HUES6 (cell line): ENCODE data around the gene MAPK8IP3.
A peak's percentile ranks its signal among the peaks of the same experiment; 100 is the strongest.
"Not testable (repeated sequence)": the region's sequence is repeated elsewhere in the genome, so short reads cannot be mapped to it uniquely, and the experiment has no call there.

Source experiments
- H3K27ac ChIP-seq: 2 replicates; pipeline ENCODE4 v1.7.0; 2013; ENCODE audit warnings: low read depth, mild to moderate bottlenecking, low read length, inconsistent platforms
- H3K27me3 ChIP-seq: 2 replicates; pipeline ENCODE4 v1.6.1; 2013; ENCODE audit warnings: low read length; ENCODE audit not compliant: control insufficient read depth, insufficient read depth
- H3K36me3 ChIP-seq: 2 replicates; pipeline ENCODE4 v1.6.1; 2013; ENCODE audit warnings: low read length; ENCODE audit not compliant: control insufficient read depth, insufficient read depth
- H3K4me1 ChIP-seq: 2 replicates; pipeline ENCODE4 v1.6.1; 2013; ENCODE audit warnings: low read length; ENCODE audit not compliant: control insufficient read depth, insufficient read depth
- H3K4me3 ChIP-seq: 2 replicates; pipeline ENCODE4 v1.5.1; 2013; ENCODE audit warnings: low read depth, low read length
- H3K9ac ChIP-seq: one replicate; pipeline ENCODE4 v1.6.1; 2013; ENCODE audit warnings: mild to moderate bottlenecking, low read length
- H3K9me3 ChIP-seq: 2 replicates; pipeline ENCODE4 v1.6.1; 2013; ENCODE audit warnings: low read depth, low read length; ENCODE audit not compliant: control insufficient read depth, insufficient read depth

MAPK8IP3 gene

GRCh38 chr16:1701216-1701878, 4.6 kb upstream of the MAPK8IP3 start:
- Histone ChIP-seq H3K36me3 (peaks cover 63% of the 10 kb centered on the region), H3K27ac (no peak overlapping the region)

GRCh38 chr16:1705324-1705687, 689 bp upstream of the MAPK8IP3 start:
- H3K27me3 ChIP-seq, H3K9me3 ChIP-seq: not testable (repeated sequence)
- Histone ChIP-seq H3K4me1 (peaks cover 14% of the 10 kb centered on the region), H3K36me3 (peaks cover 24% of the 10 kb centered on the region), H3K4me3 (peak overlapping the region; percentile 100), H3K27ac (peak overlapping the region; percentile 89), H3K9ac (peak overlapping the region; percentile 99)

More at GRCh38 chr16:1701216-1701878, 4.6 kb upstream of the MAPK8IP3 start:
- no peaks in the 10 kb centered on the region for H3K4me1 ChIP-seq
- H3K9me3 ChIP-seq, result no peaks in the 10 kb centered on the region
- H3K4me3 ChIP-seq, result no peak overlapping the region
- H3K9ac ChIP-seq, result no peak overlapping the region
- H3K27me3 ChIP-seq, result no peaks in the 10 kb centered on the region

- H3K27me3 ChIP-seq, result no peaks in the 10 kb centered on the region
- peaks cover 14% of the 10 kb centered on the region for H3K4me1 ChIP-seq
- peak overlapping the region; percentile 100 for H3K4me3 ChIP-seq
- peak overlapping the region; percentile 99 for H3K9ac ChIP-seq
- no peaks in the 10 kb centered on the region for H3K9me3 ChIP-seq
- no peak overlapping the region for H3K27ac ChIP-seq
- peaks cover 11% of the 10 kb centered on the region for H3K36me3 ChIP-seq
Observed at GRCh38 chr16:1706386-1707192, 594 bp downstream of the MAPK8IP3 start.

GRCh38 chr16:1707193-1707790, 1.3 kb downstream of the MAPK8IP3 start:
- no peaks in the 10 kb centered on the region for H3K27me3 ChIP-seq
- no peak overlapping the region for H3K27ac ChIP-seq
- H3K4me1 ChIP-seq, result peaks cover 14% of the 10 kb centered on the region
- H3K9me3 ChIP-seq, result no peaks in the 10 kb centered on the region
- H3K36me3 ChIP-seq, result peaks cover 5% of the 10 kb centered on the region
- H3K9ac ChIP-seq, result peak overlapping the region; percentile 66
- H3K4me3 ChIP-seq, result peak overlapping the region; percentile 100

- Histone ChIP-seq H3K36me3 (no peaks in the 10 kb centered on the region; the same call in 1 of the 2 replicates), H3K4me1 (peaks cover 19% of the 10 kb centered on the region), H3K4me3 (no peak overlapping the region), H3K27me3 (no peaks in the 10 kb centered on the region), H3K27ac (no peak overlapping the region), H3K9me3 (no peaks in the 10 kb centered on the region), H3K9ac (no peak overlapping the region)
Observed at GRCh38 chr16:1708083-1708767, 2.2 kb downstream of the MAPK8IP3 start.

- no peaks in the 10 kb centered on the region for H3K9me3 ChIP-seq
- no peak overlapping the region for H3K9ac ChIP-seq
- no peak overlapping the region for H3K27ac ChIP-seq
- H3K4me1 ChIP-seq, result peaks cover 24% of the 10 kb centered on the region
- no peaks in the 10 kb centered on the region for H3K27me3 ChIP-seq
- no peaks in the 10 kb centered on the region for H3K36me3 ChIP-seq
- no peak overlapping the region for H3K4me3 ChIP-seq
Observed at GRCh38 chr16:1708768-1709180, 2.8 kb downstream of the MAPK8IP3 start.

- H3K9ac ChIP-seq, result no peak overlapping the region
- no peak overlapping the region for H3K4me3 ChIP-seq
- H3K4me1 ChIP-seq, result peaks cover 30% of the 10 kb centered on the region
- no peaks in the 10 kb centered on the region for H3K36me3 ChIP-seq
- no peak overlapping the region for H3K27ac ChIP-seq
- H3K9me3 ChIP-seq, result no peaks in the 10 kb centered on the region
- H3K27me3 ChIP-seq, result no peaks in the 10 kb centered on the region
Observed at GRCh38 chr16:1709356-1709755, 3.4 kb downstream of the MAPK8IP3 start.

GRCh38 chr16:1710811-1711507, 5.0 kb downstream of the MAPK8IP3 start:
- H3K27ac ChIP-seq, result no peak overlapping the region
- peaks cover 30% of the 10 kb centered on the region for H3K4me1 ChIP-seq
- H3K9ac ChIP-seq, result no peak overlapping the region
- no peak overlapping the region for H3K4me3 ChIP-seq
- no peaks in the 10 kb centered on the region for H3K9me3 ChIP-seq
- H3K27me3 ChIP-seq, result no peaks in the 10 kb centered on the region
- H3K36me3 ChIP-seq, result no peaks in the 10 kb centered on the region

- no peak overlapping the region for H3K27ac ChIP-seq
Observed at GRCh38 chr16:1712791-1713261, 6.8 kb downstream of the MAPK8IP3 start.

GRCh38 chr16:1713331-1713730, 7.3 kb downstream of the MAPK8IP3 start:
- H3K27ac ChIP-seq, result no peak overlapping the region
- H3K4me1 ChIP-seq, result peaks cover 16% of the 10 kb centered on the region
- no peaks in the 10 kb centered on the region for H3K9me3 ChIP-seq
- H3K27me3 ChIP-seq, result no peaks in the 10 kb centered on the region
- H3K36me3 ChIP-seq, result no peaks in the 10 kb centered on the region
- H3K4me3 ChIP-seq, result no peak overlapping the region
- H3K9ac ChIP-seq, result no peak overlapping the region

More at GRCh38 chr16:1712791-1713261, 6.8 kb downstream of the MAPK8IP3 start:
- Histone ChIP-seq H3K4me3 (no peak overlapping the region), H3K27me3 (no peaks in the 10 kb centered on the region), H3K36me3 (no peaks in the 10 kb centered on the region), H3K4me1 (peaks cover 20% of the 10 kb centered on the region), H3K9me3 (no peaks in the 10 kb centered on the region), H3K9ac (no peak overlapping the region)
